ENCODE results near the gene LRRC56. TPM values are rescaled to one million over a fixed set of nuclear protein-coding genes. Genes with fewer than 3 reads are reported as not detected.

Gene LRRC56
- total and polyA plus RNA-seq, 4 donors = 0.08 to 0.46 (median 0.20) TPM

- H3K4me1 ChIP-seq (ENCODE audit: control insufficient read depth in 4 of 4, insufficient read depth in 4 of 4, low read length in 3 of 4) = peaks cover 16 to 37% (median 24%) of the 10 kb centered on the region in 4 donors
- H3K36me3 ChIP-seq (ENCODE audit: control insufficient read depth in 4 of 4, insufficient read depth in 3 of 4, low read depth in 1 of 4, low read length in 3 of 4) = no peaks in the 10 kb centered on the region
- H3K9ac ChIP-seq (ENCODE audit: low read depth in 1 of 2, low read length in 2 of 2) = no peak overlapping the region
- DNase-seq (ENCODE audit: low spot score) = no peak
- no peak overlapping the region for H3K4me3 ChIP-seq (ENCODE audit: low read depth in 1 of 3, low read length in 3 of 3)
- H3K27me3 ChIP-seq (ENCODE audit: control insufficient read depth in 4 of 4, insufficient read depth in 4 of 4, low read length in 3 of 4) = no peaks in the 10 kb centered on the region
- TF ChIP-seq FOXA1 (IDR thresholded peaks at IDR 0.05) (no peak), NR2F2 (IDR thresholded peaks at IDR 0.05) (no peak), HNF4G (IDR thresholded peaks at IDR 0.05) (no peak), GABPA (IDR thresholded peaks at IDR 0.05 in 1 of 2, conservative IDR thresholded peaks at IDR 0.05 in 1 of 2) (no peak), HNF4A (conservative IDR thresholded peaks at IDR 0.05) (no peak), MAX (IDR thresholded peaks at IDR 0.05) (no peak), YY1 (IDR thresholded peaks at IDR 0.05) (no peak), RAD21 (IDR thresholded peaks at IDR 0.05) (no peak)
- no peak overlapping the region for H3K27ac ChIP-seq (ENCODE audit: low read depth in 1 of 2, low read length in 2 of 2)
- H3K9me3 ChIP-seq (ENCODE audit: control insufficient read depth in 4 of 4, low read length in 3 of 4) = no peaks in the 10 kb centered on the region
- 88% methylated on average over 22 of the region's 22 CpGs for WGBS
These were observed 19.4 kb downstream of the LRRC56 start for GRCh38 chr11:556662-557256.

- H3K4me3 ChIP-seq (ENCODE audit: low read depth in 1 of 3, low read length in 3 of 3) = no peak overlapping the region
- no peak overlapping the region for H3K27ac ChIP-seq (ENCODE audit: low read depth in 1 of 2, low read length in 2 of 2)
- peaks cover 0 to 4% (median 0%) of the 10 kb centered on the region in 4 donors for H3K36me3 ChIP-seq (ENCODE audit: control insufficient read depth in 4 of 4, insufficient read depth in 3 of 4, low read depth in 1 of 4, low read length in 3 of 4)
- H3K4me1 ChIP-seq (ENCODE audit: control insufficient read depth in 4 of 4, insufficient read depth in 4 of 4, low read length in 3 of 4) = peaks cover 23 to 44% (median 31%) of the 10 kb centered on the region in 4 donors
- TF ChIP-seq EGR1 (IDR thresholded peaks at IDR 0.05; ENCODE audit: low read depth in 2 of 2) (no peak), FOXA1 (IDR thresholded peaks at IDR 0.05) (no peak), FOXA2 (IDR thresholded peaks at IDR 0.05) (no peak), NR2F2 (IDR thresholded peaks at IDR 0.05) (no peak), SP1 (IDR thresholded peaks at IDR 0.05) (no peak), TAF1 (conservative IDR thresholded peaks at IDR 0.05) (no peak), RXRA (IDR thresholded peaks at IDR 0.05) (no peak), JUND (IDR thresholded peaks at IDR 0.05) (no peak), ZBTB33 (IDR thresholded peaks at IDR 0.05) (no peak), RAD21 (IDR thresholded peaks at IDR 0.05) (no peak), MAX (IDR thresholded peaks at IDR 0.05) (no peak), YY1 (IDR thresholded peaks at IDR 0.05) (no peak), ATF3 (IDR thresholded peaks at IDR 0.05) (no peak)
- no peaks in the 10 kb centered on the region for H3K9me3 ChIP-seq (ENCODE audit: control insufficient read depth in 4 of 4, low read length in 3 of 4)
- no peak overlapping the region for H3K9ac ChIP-seq (ENCODE audit: low read depth in 1 of 2, low read length in 2 of 2)
- WGBS = 91% methylated on average over 24 of the region's 24 CpGs
- no peak for DNase-seq (ENCODE audit: low spot score)
- H3K27me3 ChIP-seq (ENCODE audit: control insufficient read depth in 4 of 4, insufficient read depth in 4 of 4, low read length in 3 of 4) = no peaks in the 10 kb centered on the region
These were observed 20.2 kb downstream of the LRRC56 start for GRCh38 chr11:557328-558132.

Data from liver (tissue), 9 donors.